Sigmoid colon (tissue), 7 donors: ENCODE measurements around the gene REC114. TPM values are rescaled to one million over a fixed set of nuclear protein-coding genes. Genes with fewer than 3 reads are reported as not detected.
A peak's percentile ranks its signal among the peaks of the same experiment; 100 is the strongest.
"Not testable (repeated sequence)": the region's sequence is repeated elsewhere in the genome, so short reads cannot be mapped to it uniquely, and the experiment has no call there.

ENCODE experiments used
- DNase-seq: peaks from one replicate; pipeline ENCODE4 v3.0.0-alpha.2; 2019
- H3K27ac ChIP-seq, 4 donors: fragments of 200-600 bp; sonication (generic); one replicate each; pipeline ENCODE4 v1.5.1; 2016 to 2019; ENCODE audit warnings: mild to moderate bottlenecking in 1 of 4
- H3K27me3 ChIP-seq, 3 donors: fragments of 200-600 bp; sonication (generic); one replicate each; pipeline ENCODE4 v1.5.1; 2019; ENCODE audit warnings: mild to moderate bottlenecking in 1 of 3
- H3K36me3 ChIP-seq, 4 donors: fragments of 200-600 bp; sonication (generic); one replicate each; pipeline ENCODE4 v1.5.1; 2016 to 2019
- H3K4me1 ChIP-seq, 4 donors: fragments of 200-600 bp; sonication (generic); one replicate each; pipeline ENCODE4 v1.5.1; 2017 to 2019
- H3K4me3 ChIP-seq, 4 donors: fragments of 200-600 bp; sonication (generic); one replicate each; pipeline ENCODE4 v1.5.1; 2017 to 2019; ENCODE audit warnings: mild to moderate bottlenecking in 2 of 4, moderate library complexity in 1 of 4
- H3K9me3 ChIP-seq, 4 donors: fragments of 200-600 bp in 3 of 4; sonication (generic) in 3 of 4; one replicate each; pipeline versions ENCODE4 v1.5.1 to v1.6.1; 2013 to 2019
- CTCF ChIP-seq, 4 experiments: fragments of 450-650 bp in 3 of 4; fragments of 200-600 bp in 1 of 4; IDR thresholded peaks; one replicate each; pipeline ENCODE4 v1.5.1; 2016 to 2019; ENCODE audit warnings: antibody characterized with exemption in 4 of 4, mild to moderate bottlenecking in 3 of 4, moderate library complexity in 2 of 4
- EP300 ChIP-seq, 4 donors: sonication (generic); formaldehyde crosslinking; IDR thresholded peaks; one replicate each; pipeline ENCODE4 v1.6.1; 2017; ENCODE audit warnings: antibody characterized with exemption in 4 of 4
- POLR2A ChIP-seq, 2 donors: fragments of 450-650 bp; IDR thresholded peaks; one replicate each; pipeline ENCODE4 v1.6.1; 2016; ENCODE audit warnings: antibody characterized with exemption in 2 of 2, mild to moderate bottlenecking in 2 of 2, moderate library complexity in 2 of 2
- POLR2AphosphoS5 ChIP-seq, 4 donors: sonication (generic); formaldehyde crosslinking; IDR thresholded peaks; one replicate each; pipeline ENCODE4 v1.6.1; 2017; ENCODE audit warnings: antibody characterized with exemption in 4 of 4
- WGBS, 2 donors: extraction: QIAGEN DNeasy Blood & Tissue Kit; methylation state at CpG; one replicate each; pipeline ENCODE4 v1.1.7; 2013; 5-methylcytosine and 5-hydroxymethylcytosine counted together
- intact Hi-C: fragments of 100-400 bp; cut with DNase I; formaldehyde crosslinking; loops from one replicate; pipeline ENCODE4 v1.15.1; 2023
- polyA plus RNA-seq, 3 donors: library from polyadenylated mRNA; stranded (reverse); fragments of 200-250 nt; gene quantifications; one replicate each; pipeline ENCODE4 v1.2.3, GENCODE V29; 2013
- total RNA-seq, 4 donors: library from RNA; depleted of rRNA; stranded (reverse); fragments of >200 nt; gene quantifications; one replicate each; pipeline ENCODE4 v1.1.0, GENCODE V29; 2016
- donor health status: healthy with polysubstance abuse.
- donor health status: Bipolar disorder and iron deficiency.
- donor health status: healthy.

REC114 gene
- total and polyA plus RNA-seq, 7 donors = not detected

- no peaks in the 10 kb centered on the region for H3K36me3 ChIP-seq
- TF ChIP-seq POLR2AphosphoS5 (IDR thresholded peaks at IDR 0.05) (no peak), EP300 (IDR thresholded peaks at IDR 0.05) (no peak), CTCF (IDR thresholded peaks at IDR 0.05) (no peak), POLR2A (IDR thresholded peaks at IDR 0.05) (no peak)
These were observed 40.1 kb downstream of the REC114 start for GRCh38 chr15:73483053-73483452.

GRCh38 chr15:73485372-73485771, 42.4 kb downstream of the REC114 start:
- Histone ChIP-seq H3K36me3 (no peaks in the 10 kb centered on the region), H3K27me3 (no peaks in the 10 kb centered on the region), H3K4me3 (no peak overlapping the region), H3K27ac (no peak overlapping the region), H3K9me3 (no peaks in the 10 kb centered on the region), H3K4me1 (no peaks in the 10 kb centered on the region)
- DNase-seq = no peak
- TF ChIP-seq POLR2AphosphoS5 (IDR thresholded peaks at IDR 0.05) (no peak), POLR2A (IDR thresholded peaks at IDR 0.05) (no peak), EP300 (IDR thresholded peaks at IDR 0.05) (no peak), CTCF (IDR thresholded peaks at IDR 0.05) (no peak)
- intact Hi-C loops = no loop called here
- WGBS, 2 donors = 72 to 74% methylated on average over 5 of the region's 5 CpGs

More at GRCh38 chr15:73483053-73483452, 40.1 kb downstream of the REC114 start:
- H3K4me1 ChIP-seq = no peaks in the 10 kb centered on the region
- H3K27ac ChIP-seq = no peak overlapping the region
- 75 to 82% methylated on average over 4 of the region's 4 CpGs for WGBS, 2 donors
- intact Hi-C loops = no loop called here
- no peak overlapping the region for H3K4me3 ChIP-seq
- no peaks in the 10 kb centered on the region for H3K27me3 ChIP-seq
- no peaks in the 10 kb centered on the region for H3K9me3 ChIP-seq
- DNase-seq = no peak

GRCh38 chr15:73485885-73486284, 42.9 kb downstream of the REC114 start:
- intact Hi-C loops, DNase-seq, H3K9me3 ChIP-seq, H3K4me1 ChIP-seq, H3K27me3 ChIP-seq, H3K27ac ChIP-seq, H3K36me3 ChIP-seq, H3K4me3 ChIP-seq: not testable (repeated sequence)
- WGBS, 2 donors = 65 to 72% methylated on average over 8 of the region's 8 CpGs
- TF ChIP-seq POLR2AphosphoS5 (IDR thresholded peaks at IDR 0.05) = peak in 1 of 4 donors; percentile 15

- no peak for TF ChIP-seq EP300 (IDR thresholded peaks at IDR 0.05)
- TF ChIP-seq POLR2A (IDR thresholded peaks at IDR 0.05) = no peak
- TF ChIP-seq POLR2AphosphoS5 (IDR thresholded peaks at IDR 0.05) = no peak
- no peak for TF ChIP-seq CTCF (IDR thresholded peaks at IDR 0.05)
- intact Hi-C loops = no loop called here
- Histone ChIP-seq H3K27me3 (no peaks in the 10 kb centered on the region), H3K36me3 (no peaks in the 10 kb centered on the region), H3K4me1 (no peaks in the 10 kb centered on the region), H3K4me3 (no peak overlapping the region), H3K27ac (no peak overlapping the region), H3K9me3 (no peaks in the 10 kb centered on the region)
- 83 to 87% methylated on average over 1 of the region's 1 CpG for WGBS, 2 donors
- no peak for DNase-seq
These were observed 45.7 kb downstream of the REC114 start for GRCh38 chr15:73488698-73489097.

- 94 to 97% methylated on average over 2 of the region's 2 CpGs for WGBS, 2 donors
- Histone ChIP-seq H3K4me3 (no peak overlapping the region), H3K4me1 (no peaks in the 10 kb centered on the region), H3K36me3 (no peaks in the 10 kb centered on the region), H3K9me3 (no peaks in the 10 kb centered on the region), H3K27ac (no peak overlapping the region), H3K27me3 (no peaks in the 10 kb centered on the region)
- DNase-seq = no peak
- TF ChIP-seq EP300 (IDR thresholded peaks at IDR 0.05) (no peak), CTCF (IDR thresholded peaks at IDR 0.05) (no peak), POLR2A (IDR thresholded peaks at IDR 0.05) (no peak), POLR2AphosphoS5 (IDR thresholded peaks at IDR 0.05) (no peak)
- intact Hi-C loops = no loop called here
These were observed 51.0 kb downstream of the REC114 start for GRCh38 chr15:73493922-73494321.
